Muscle layer of colon (tissue), 2 donors: ENCODE measurements around the gene ASIC5.

Experiments used
- H3K27ac ChIP-seq: one replicate; pipeline ENCODE4 v1.7.0; 2013; ENCODE audit warnings: low read depth, mild to moderate bottlenecking, low read length, moderate library complexity
- H3K27me3 ChIP-seq, 2 donors: one replicate each; pipeline ENCODE4 v1.7.0; 2013; ENCODE audit warnings: low read length in 2 of 2, mild to moderate bottlenecking in 2 of 2; ENCODE audit not compliant: insufficient read depth in 2 of 2, control insufficient read depth in 1 of 2
- H3K36me3 ChIP-seq: one replicate; pipeline ENCODE4 v1.7.0; 2013; ENCODE audit warnings: mild to moderate bottlenecking, low read length; ENCODE audit not compliant: insufficient read depth
- H3K4me1 ChIP-seq: one replicate; pipeline ENCODE4 v1.7.0; 2013; ENCODE audit warnings: mild to moderate bottlenecking, low read length; ENCODE audit not compliant: insufficient read depth
- H3K4me3 ChIP-seq, 2 donors: one replicate each; pipeline ENCODE4 v1.7.0; 2013; ENCODE audit warnings: low read length in 2 of 2, low read depth in 1 of 2, mild to moderate bottlenecking in 1 of 2, moderate library complexity in 1 of 2
- H3K9ac ChIP-seq: one replicate; pipeline ENCODE4 v1.7.0; 2013; ENCODE audit warnings: low read length
- H3K9me3 ChIP-seq: one replicate; pipeline ENCODE4 v1.7.0; 2013; ENCODE audit warnings: mild to moderate bottlenecking, low read length
- donor health status: abdominal sarcoma.
- donor health status: Adenocarcinoma of cecum.

Gene ASIC5, protein sequence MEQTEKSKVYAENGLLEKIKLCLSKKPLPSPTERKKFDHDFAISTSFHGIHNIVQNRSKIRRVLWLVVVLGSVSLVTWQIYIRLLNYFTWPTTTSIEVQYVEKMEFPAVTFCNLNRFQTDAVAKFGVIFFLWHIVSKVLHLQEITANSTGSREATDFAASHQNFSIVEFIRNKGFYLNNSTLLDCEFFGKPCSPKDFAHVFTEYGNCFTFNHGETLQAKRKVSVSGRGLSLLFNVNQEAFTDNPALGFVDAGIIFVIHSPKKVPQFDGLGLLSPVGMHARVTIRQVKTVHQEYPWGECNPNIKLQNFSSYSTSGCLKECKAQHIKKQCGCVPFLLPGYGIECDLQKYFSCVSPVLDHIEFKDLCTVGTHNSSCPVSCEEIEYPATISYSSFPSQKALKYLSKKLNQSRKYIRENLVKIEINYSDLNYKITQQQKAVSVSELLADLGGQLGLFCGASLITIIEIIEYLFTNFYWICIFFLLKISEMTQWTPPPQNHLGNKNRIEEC

DNA sequence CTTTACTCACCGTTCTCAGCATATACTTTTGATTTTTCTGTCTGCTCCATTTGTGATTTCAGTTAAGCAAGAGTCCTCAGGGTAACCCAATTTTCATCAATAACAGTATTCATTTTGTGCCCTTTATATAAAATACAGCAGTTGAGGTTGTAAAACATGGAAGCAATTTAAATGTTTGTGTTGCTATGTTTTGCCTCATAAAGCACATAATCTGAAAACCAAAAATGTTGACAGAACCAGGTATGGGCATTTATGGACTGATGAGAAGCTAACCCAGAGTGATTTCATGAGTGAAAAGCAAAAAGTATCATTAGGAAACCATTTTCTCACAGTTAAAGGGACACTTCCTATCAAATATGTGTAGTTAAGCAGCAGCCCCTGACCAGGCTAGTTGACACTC lies at the start of gene ASIC5:
ASIC5 (minus strand) TSS at position 101 of the 400 bp plus-strand sequence; CDS start at position 50, 51 bp downstream.
- H3K27me3 ChIP-seq, result no peaks in the 10 kb centered on the region
- H3K36me3 ChIP-seq, result no peaks in the 10 kb centered on the region
- H3K4me1 ChIP-seq, result no peaks in the 10 kb centered on the region
- no peak within 1 kb of the TSS for H3K9ac ChIP-seq
- H3K27ac ChIP-seq, result no peak within 1 kb of the TSS
- no peaks in the 10 kb centered on the region for H3K9me3 ChIP-seq
- H3K4me3 ChIP-seq, result no peak within 1 kb of the TSS

DNA sequence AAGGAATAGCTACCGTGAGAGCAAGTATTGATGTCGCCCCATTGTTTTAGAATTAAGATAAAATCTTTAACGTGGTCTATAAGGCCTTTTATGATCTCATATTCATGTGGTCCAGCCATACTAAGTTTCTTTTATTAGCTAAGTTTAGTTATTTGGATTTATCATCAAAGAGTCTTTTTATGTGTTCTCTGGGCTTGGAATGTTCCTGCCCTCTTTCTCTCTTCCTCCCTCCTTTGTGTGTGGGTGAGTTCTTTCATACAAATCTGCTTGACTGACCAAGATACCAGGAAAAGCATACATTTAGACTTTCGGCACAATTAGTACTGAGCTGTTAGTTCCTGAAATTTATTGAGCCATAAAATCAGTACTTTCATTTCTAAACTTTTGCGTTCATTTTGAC lies 48.7 kb upstream of the ASIC5 start:
- Histone ChIP-seq H3K4me3 (no peak overlapping the region), H3K27ac (no peak overlapping the region), H3K9me3 (no peaks in the 10 kb centered on the region)

DNA sequence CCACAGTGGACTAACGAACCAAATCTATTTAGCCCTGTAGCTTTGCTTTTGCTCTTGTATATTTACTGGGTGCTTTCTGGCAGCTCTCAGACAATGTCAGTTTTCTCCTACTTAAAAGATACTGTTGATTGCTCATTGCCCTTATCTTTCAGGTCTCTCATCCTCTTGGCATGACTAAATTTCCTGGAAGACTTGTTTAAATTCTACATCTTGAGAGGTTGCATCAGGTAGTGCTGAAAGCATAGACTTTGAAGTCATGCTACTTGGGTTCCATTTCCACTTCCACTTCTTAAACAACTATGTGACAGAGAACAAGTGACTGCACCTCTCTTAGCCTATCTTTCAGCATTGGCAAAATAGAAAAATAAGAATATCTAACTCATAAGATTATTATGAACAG lies 45.8 kb upstream of the ASIC5 start:
- Histone ChIP-seq H3K9ac (no peak overlapping the region), H3K27me3 (no peaks in the 10 kb centered on the region), H3K36me3 (no peaks in the 10 kb centered on the region), H3K4me3 (no peak overlapping the region), H3K4me1 (no peaks in the 10 kb centered on the region), H3K27ac (no peak overlapping the region), H3K9me3 (no peaks in the 10 kb centered on the region)

More for the DNA sequence above, 48.7 kb upstream of the ASIC5 start:
- no peak overlapping the region for H3K9ac ChIP-seq
- H3K36me3 ChIP-seq, result no peaks in the 10 kb centered on the region
- no peaks in the 10 kb centered on the region for H3K4me1 ChIP-seq
- no peaks in the 10 kb centered on the region for H3K27me3 ChIP-seq

DNA sequence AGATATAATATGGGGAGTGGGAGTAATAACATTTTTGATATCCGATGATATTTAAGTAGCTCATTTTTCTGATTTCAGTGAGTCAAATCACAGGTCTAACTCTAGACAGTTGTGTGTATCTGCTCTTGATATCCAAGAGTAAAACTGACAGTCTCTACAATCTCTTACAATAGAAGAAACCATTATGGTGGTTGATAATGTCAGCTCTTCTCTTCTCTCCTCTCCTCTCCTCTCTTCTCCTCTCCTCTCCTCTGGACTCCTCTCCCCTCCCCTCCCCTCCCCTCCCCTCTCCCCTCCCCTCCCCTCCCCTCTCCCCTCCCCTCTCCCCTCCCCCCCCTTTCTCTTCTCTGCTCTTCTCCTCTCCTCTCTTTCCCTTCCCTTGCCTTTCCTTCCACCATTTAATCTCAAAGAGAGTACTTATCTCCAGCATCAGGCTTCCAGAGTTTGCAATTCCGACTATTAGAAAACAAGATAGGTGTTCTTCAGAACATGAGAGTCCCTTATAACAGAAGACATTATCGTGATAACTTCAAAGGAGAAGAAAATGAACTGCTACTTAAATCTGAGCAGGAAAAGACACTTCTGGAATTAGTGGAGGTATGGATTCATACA lies 43.6 kb upstream of the ASIC5 start:
- no peaks in the 10 kb centered on the region for H3K4me1 ChIP-seq

DNA sequence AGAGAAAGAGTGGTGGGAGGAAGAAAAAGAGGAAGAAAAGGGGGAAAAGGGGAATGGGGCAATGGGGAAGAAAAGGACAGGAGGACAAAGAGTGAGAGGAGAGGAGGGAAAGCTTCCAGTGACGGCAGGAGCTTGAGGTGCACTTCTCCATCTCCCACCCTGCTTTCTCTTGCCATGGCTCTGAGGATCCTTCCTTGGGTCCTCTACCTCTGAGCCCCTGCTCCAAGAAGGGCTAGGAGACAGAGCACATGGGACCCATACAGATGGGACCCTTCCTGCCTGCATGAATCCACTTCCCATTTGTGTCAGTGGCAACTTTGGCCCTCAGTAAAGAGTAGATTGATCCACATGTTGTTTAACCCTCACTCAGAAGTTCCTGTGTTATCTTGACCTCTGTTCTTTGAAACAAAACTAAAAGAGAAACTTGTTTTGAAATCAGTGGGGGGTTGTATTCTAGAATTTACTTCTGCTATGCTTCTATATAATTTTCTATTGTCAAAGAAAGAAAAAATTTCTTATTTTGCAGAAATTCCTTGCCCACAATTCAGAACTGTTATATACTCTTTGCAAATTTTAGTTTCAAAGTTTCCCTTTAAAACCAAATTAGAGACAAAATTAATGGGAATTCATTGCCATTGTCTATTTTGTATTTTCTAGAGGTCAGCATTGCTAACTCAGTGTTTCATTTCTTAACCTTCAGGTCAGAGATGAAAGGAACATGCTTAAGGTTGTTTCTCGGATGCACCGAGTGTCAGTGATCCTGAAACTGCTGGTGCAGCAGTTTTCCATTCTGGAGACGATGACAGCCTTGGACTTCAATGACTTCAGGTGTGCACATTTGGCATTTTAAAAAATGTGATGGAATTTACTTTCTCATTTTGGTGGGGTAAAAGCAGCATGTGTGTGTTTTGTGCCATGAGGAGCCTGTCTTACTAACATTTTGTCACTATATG lies 42.4 kb upstream of the ASIC5 start:
- no peaks in the 10 kb centered on the region for H3K9me3 ChIP-seq
- H3K36me3 ChIP-seq, result no peaks in the 10 kb centered on the region
- no peaks in the 10 kb centered on the region for H3K4me1 ChIP-seq
- no peak overlapping the region for H3K4me3 ChIP-seq
- H3K27me3 ChIP-seq, result no peaks in the 10 kb centered on the region
- no peak overlapping the region for H3K9ac ChIP-seq
- no peak overlapping the region for H3K27ac ChIP-seq

More for the DNA sequence above, 43.6 kb upstream of the ASIC5 start:
- no peak overlapping the region for H3K9ac ChIP-seq
- no peaks in the 10 kb centered on the region for H3K36me3 ChIP-seq
- no peak overlapping the region for H3K27ac ChIP-seq
- H3K9me3 ChIP-seq, result no peaks in the 10 kb centered on the region
- no peaks in the 10 kb centered on the region for H3K27me3 ChIP-seq
- no peak overlapping the region for H3K4me3 ChIP-seq

DNA sequence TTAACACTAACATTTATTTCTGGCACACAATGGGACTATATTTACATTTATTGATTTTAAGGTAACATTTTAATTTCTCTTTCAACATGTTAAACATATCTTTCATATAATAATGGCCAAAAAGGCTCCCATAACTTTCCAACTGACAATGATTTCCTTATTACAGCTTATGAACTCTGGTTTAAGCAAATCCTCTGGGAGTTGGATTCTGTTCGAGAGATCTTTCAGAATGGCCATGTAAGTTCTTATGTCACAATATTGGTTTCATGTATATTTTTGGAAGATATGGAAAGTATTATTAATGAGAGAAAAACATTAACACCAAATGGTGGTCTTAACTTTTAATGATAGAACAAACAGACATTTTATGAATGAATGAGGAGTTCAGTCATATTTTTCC lies 41.5 kb upstream of the ASIC5 start:
- Histone ChIP-seq H3K27me3 (no peaks in the 10 kb centered on the region), H3K4me1 (no peaks in the 10 kb centered on the region), H3K9ac (no peak overlapping the region), H3K36me3 (no peaks in the 10 kb centered on the region), H3K4me3 (no peak overlapping the region), H3K9me3 (no peaks in the 10 kb centered on the region), H3K27ac (no peak overlapping the region)

DNA sequence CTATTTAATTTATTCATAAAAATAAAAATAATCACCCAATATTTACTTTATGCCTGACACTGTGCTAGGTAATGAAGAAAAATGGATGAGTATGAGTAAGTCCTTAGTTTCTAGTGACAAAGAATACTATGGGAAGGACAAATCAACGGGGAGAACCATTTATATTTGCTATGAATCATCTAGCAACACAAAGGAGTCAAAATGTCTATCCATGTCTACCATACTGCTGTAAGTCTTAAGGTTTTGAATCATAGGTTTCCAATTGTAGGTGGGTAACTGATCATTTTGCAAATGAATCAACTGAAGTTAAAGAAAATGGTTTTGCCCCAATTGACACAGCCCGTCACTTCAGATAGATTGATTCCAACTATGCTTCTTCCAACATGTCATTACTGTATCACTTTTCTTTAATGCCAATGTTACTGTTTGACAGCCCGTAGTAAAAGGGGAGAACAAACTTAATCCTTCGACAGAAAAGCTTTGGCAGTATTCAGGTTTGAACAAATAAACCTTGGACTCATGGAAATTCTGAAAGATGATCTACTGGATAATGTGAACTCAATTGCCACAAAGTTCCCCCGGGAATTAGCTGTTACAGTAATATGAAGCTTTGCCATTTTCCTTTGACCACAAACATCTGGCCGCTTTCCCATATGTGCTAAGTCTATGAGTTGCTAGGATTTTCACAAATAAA lies 40.6 kb upstream of the ASIC5 start:
- no peak overlapping the region for H3K27ac ChIP-seq

DNA sequence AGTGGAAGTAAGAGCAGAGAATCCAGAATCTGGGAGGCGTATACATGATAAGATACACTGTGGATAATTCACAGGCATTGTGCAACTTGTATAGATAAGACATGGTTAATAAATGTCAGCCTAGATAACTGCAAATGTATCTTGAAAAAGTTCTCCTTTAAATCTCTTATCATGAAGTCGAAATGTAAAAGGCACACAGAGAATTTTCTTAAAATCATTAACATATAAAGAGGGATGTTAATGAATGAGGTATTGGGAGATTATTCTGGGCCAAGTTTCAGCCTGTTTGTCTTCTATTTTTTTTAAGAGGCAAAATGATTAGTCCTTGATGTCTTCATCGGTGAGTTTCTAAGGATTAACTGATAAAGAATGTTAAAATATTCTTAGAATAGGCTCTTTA lies 38.3 kb upstream of the ASIC5 start:
- H3K9ac ChIP-seq, result no peak overlapping the region
- H3K4me1 ChIP-seq, result no peaks in the 10 kb centered on the region
- H3K27me3 ChIP-seq, result no peaks in the 10 kb centered on the region
- H3K27ac ChIP-seq, result no peak overlapping the region
- no peak overlapping the region for H3K4me3 ChIP-seq
- H3K36me3 ChIP-seq, result no peaks in the 10 kb centered on the region
- H3K9me3 ChIP-seq, result no peaks in the 10 kb centered on the region

More for the DNA sequence above, 40.6 kb upstream of the ASIC5 start:
- no peaks in the 10 kb centered on the region for H3K27me3 ChIP-seq
- no peaks in the 10 kb centered on the region for H3K9me3 ChIP-seq
- H3K9ac ChIP-seq, result no peak overlapping the region
- no peaks in the 10 kb centered on the region for H3K4me1 ChIP-seq
- H3K36me3 ChIP-seq, result no peaks in the 10 kb centered on the region
- H3K4me3 ChIP-seq, result no peak overlapping the region

DNA sequence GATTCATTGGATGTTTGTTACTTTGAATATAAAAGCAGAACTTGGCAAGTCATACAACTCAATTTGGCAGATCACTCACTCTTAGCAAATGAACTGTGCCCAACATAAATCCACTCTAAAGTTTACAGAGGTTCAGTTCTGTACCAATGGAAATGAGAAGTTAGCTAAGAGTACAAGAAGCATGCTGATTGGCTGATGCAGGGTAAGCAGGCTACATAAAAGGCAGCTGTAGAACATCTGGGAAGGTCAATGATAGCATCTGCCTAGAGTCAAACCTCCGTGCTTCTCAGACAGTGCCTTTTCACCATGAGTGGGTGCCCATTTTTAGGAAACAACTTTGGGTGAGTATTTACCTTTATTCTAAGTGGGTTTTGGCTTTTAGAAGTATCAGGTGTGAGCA lies 37.4 kb upstream of the ASIC5 start, which contains the start of gene TDO2:
TDO2 (plus strand) TSS at position 244 of the 400 bp plus-strand sequence; CDS start at position 307, 63 bp downstream.
- no peaks in the 10 kb centered on the region for H3K27me3 ChIP-seq
- no peak within 1 kb of the TSS for H3K4me3 ChIP-seq
- H3K9me3 ChIP-seq, result no peaks in the 10 kb centered on the region
- no peak within 1 kb of the TSS for H3K9ac ChIP-seq
- no peaks in the 10 kb centered on the region for H3K36me3 ChIP-seq
- no peak within 1 kb of the TSS for H3K27ac ChIP-seq
- H3K4me1 ChIP-seq, result no peaks in the 10 kb centered on the region

DNA sequence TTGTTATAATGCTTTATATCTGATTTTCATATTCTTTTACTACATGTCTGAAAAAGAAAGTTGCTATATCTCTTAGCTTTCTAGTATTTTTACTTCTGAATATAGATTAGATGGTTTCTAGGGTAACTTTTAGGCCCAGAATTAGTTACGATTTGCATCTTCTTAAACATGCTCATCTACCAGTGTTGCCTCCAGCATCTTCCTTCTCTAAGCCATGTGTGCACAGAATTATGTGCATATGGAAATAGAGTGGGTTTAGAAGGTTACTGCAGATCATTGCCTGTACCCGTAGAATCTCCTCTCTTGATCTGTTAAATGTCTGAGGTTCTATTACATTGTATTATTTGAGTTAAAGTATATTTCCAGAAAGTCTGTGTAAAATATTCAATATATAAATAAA lies 34.9 kb upstream of the ASIC5 start:
- no peaks in the 10 kb centered on the region for H3K36me3 ChIP-seq
- H3K4me3 ChIP-seq, result no peak overlapping the region
- H3K27me3 ChIP-seq, result no peaks in the 10 kb centered on the region
- H3K27ac ChIP-seq, result no peak overlapping the region
- no peaks in the 10 kb centered on the region for H3K4me1 ChIP-seq
- no peak overlapping the region for H3K9ac ChIP-seq
- no peaks in the 10 kb centered on the region for H3K9me3 ChIP-seq
